ENCODE results near the gene TLX2.

DNA sequence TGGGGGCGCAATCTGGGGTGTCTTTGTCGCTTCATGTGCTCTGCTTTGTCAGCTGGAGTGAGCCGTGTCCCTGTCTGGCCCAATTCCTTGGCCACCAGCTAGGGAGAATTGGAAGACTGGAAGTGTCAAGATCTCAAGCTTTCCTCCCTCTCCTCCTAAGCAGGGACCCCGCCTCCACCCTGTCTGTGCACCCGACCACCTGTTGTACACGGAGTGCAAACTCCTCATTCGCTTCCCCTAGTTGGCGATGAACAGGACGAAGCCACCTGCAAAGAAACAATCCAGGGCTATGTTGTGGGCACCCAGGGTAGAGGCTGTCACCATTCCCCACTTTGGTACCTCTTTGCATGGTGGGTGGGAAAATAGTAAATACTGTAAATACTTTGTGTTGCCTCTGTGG is 13.5 kb downstream of the TLX2 start:
- no peak for TF ChIP-seq POLR2A (IDR thresholded peaks at IDR 0.05)
- TF ChIP-seq, protein P1, sequence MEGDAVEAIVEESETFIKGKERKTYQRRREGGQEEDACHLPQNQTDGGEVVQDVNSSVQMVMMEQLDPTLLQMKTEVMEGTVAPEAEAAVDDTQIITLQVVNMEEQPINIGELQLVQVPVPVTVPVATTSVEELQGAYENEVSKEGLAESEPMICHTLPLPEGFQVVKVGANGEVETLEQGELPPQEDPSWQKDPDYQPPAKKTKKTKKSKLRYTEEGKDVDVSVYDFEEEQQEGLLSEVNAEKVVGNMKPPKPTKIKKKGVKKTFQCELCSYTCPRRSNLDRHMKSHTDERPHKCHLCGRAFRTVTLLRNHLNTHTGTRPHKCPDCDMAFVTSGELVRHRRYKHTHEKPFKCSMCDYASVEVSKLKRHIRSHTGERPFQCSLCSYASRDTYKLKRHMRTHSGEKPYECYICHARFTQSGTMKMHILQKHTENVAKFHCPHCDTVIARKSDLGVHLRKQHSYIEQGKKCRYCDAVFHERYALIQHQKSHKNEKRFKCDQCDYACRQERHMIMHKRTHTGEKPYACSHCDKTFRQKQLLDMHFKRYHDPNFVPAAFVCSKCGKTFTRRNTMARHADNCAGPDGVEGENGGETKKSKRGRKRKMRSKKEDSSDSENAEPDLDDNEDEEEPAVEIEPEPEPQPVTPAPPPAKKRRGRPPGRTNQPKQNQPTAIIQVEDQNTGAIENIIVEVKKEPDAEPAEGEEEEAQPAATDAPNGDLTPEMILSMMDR (IDR thresholded peaks at IDR 0.05): no peak
